Liver (tissue), 9 donors: ENCODE measurements around the gene RASGRP2. TPM values are rescaled to one million over a fixed set of nuclear protein-coding genes. Genes with fewer than 3 reads are reported as not detected.

Source experiments
- DNase-seq: peaks from one replicate; pipeline ENCODE4 v3.0.0-alpha.2; 2017; ENCODE audit warnings: low spot score
- H3K27ac ChIP-seq, 2 donors: one replicate each; pipeline ENCODE4 v1.7.0; 2013; ENCODE audit warnings: inconsistent platforms in 2 of 2, low read length in 2 of 2, control low read depth in 1 of 2, low read depth in 1 of 2, mild to moderate bottlenecking in 1 of 2
- H3K27me3 ChIP-seq, 4 donors: one replicate each; pipeline versions ENCODE4 v1.6.1 to v1.7.0; 2013; ENCODE audit warnings: low read length in 3 of 4, inconsistent platforms in 1 of 4, mild to moderate bottlenecking in 1 of 4, moderate library complexity in 1 of 4; ENCODE audit not compliant: control insufficient read depth in 4 of 4, insufficient read depth in 4 of 4
- H3K36me3 ChIP-seq, 4 donors: one replicate each; pipeline versions ENCODE4 v1.6.1 to v1.7.0; 2013; ENCODE audit warnings: low read length in 3 of 4, mild to moderate bottlenecking in 3 of 4, low read depth in 1 of 4, moderate library complexity in 1 of 4; ENCODE audit not compliant: control insufficient read depth in 4 of 4, insufficient read depth in 3 of 4
- H3K4me1 ChIP-seq, 4 donors: one replicate each; pipeline versions ENCODE4 v1.6.1 to v1.7.0; 2013; ENCODE audit warnings: low read length in 3 of 4, mild to moderate bottlenecking in 3 of 4, moderate library complexity in 1 of 4; ENCODE audit not compliant: control insufficient read depth in 4 of 4, insufficient read depth in 4 of 4
- H3K4me3 ChIP-seq, 3 donors: one replicate each; pipeline versions ENCODE4 v1.6.1 to v1.7.0; 2013; ENCODE audit warnings: low read length in 3 of 3, control low read depth in 1 of 3, low read depth in 1 of 3, mild to moderate bottlenecking in 1 of 3
- H3K9ac ChIP-seq, 2 donors: one replicate each; pipeline ENCODE4 v1.7.0; 2013; ENCODE audit warnings: low read length in 2 of 2, mild to moderate bottlenecking in 2 of 2, moderate library complexity in 2 of 2, control low read depth in 1 of 2, low read depth in 1 of 2
- H3K9me3 ChIP-seq, 4 donors: one replicate each; pipeline versions ENCODE4 v1.6.1 to v1.7.0; 2013; ENCODE audit warnings: low read length in 3 of 4; ENCODE audit not compliant: control insufficient read depth in 4 of 4
- ATF3 ChIP-seq: IDR thresholded peaks from 2 replicates; pipeline ENCODE4 v1.6.1; 2016; ENCODE audit warnings: antibody characterized with exemption
- CTCF ChIP-seq: fragments of 150-350 bp; IDR thresholded peaks from 2 replicates; pipeline ENCODE4 v1.5.1; 2017; ENCODE audit warnings: improper control_type of control experiment, low read depth, low read length; ENCODE audit not compliant: missing input control
- EGR1 ChIP-seq, 2 donors: IDR thresholded peaks; 2 replicates each; pipeline ENCODE4 v1.6.1; 2016 to 2018; ENCODE audit warnings: antibody characterized with exemption in 2 of 2, low read depth in 2 of 2
- FOXA1 ChIP-seq: IDR thresholded peaks from 2 replicates; pipeline ENCODE4 v1.6.1; 2016; ENCODE audit warnings: antibody characterized with exemption
- FOXA2 ChIP-seq: IDR thresholded peaks from 2 replicates; pipeline ENCODE4 v1.6.1; 2016; ENCODE audit warnings: antibody characterized with exemption
- GABPA ChIP-seq, 2 donors: IDR thresholded peaks in 1 of 2; conservative IDR thresholded peaks in 1 of 2; 2 replicates each; pipeline ENCODE4 v1.6.1; 2016; ENCODE audit warnings: antibody characterized with exemption in 2 of 2, mild to moderate bottlenecking in 1 of 2, moderate library complexity in 1 of 2
- HNF4A ChIP-seq, 2 donors: conservative IDR thresholded peaks; 2 replicates each; pipeline ENCODE4 v1.6.1; 2016; ENCODE audit warnings: antibody characterized with exemption in 2 of 2, mild to moderate bottlenecking in 2 of 2
- HNF4G ChIP-seq: IDR thresholded peaks from 2 replicates; pipeline ENCODE4 v1.6.1; 2016; ENCODE audit warnings: antibody characterized with exemption
- JUND ChIP-seq, 2 donors: IDR thresholded peaks; 2 replicates each; pipeline ENCODE4 v1.6.1; 2016; ENCODE audit warnings: antibody characterized with exemption in 2 of 2
- MAX ChIP-seq: IDR thresholded peaks from 2 replicates; pipeline ENCODE4 v1.6.1; 2016; ENCODE audit warnings: antibody characterized with exemption
- NR2F2 ChIP-seq: IDR thresholded peaks from 2 replicates; pipeline ENCODE4 v1.6.1; 2016; ENCODE audit warnings: antibody characterized with exemption
- RAD21 ChIP-seq, 2 donors: IDR thresholded peaks; 2 replicates each; pipeline ENCODE4 v1.6.1; 2016; ENCODE audit warnings: antibody characterized with exemption in 2 of 2, mild to moderate bottlenecking in 2 of 2
- REST ChIP-seq: IDR thresholded peaks from 2 replicates; pipeline ENCODE4 v1.6.1; 2016; ENCODE audit warnings: antibody characterized with exemption, mild to moderate bottlenecking
- RXRA ChIP-seq, 2 donors: IDR thresholded peaks; 2 replicates each; pipeline ENCODE4 v1.6.1; 2017 to 2018; ENCODE audit warnings: antibody characterized with exemption in 2 of 2, mild to moderate bottlenecking in 1 of 2
- SP1 ChIP-seq: IDR thresholded peaks from 2 replicates; pipeline ENCODE4 v1.6.1; 2018; ENCODE audit warnings: antibody characterized with exemption, mild to moderate bottlenecking
- TAF1 ChIP-seq: conservative IDR thresholded peaks from 2 replicates; pipeline ENCODE4 v1.6.1; 2016; ENCODE audit warnings: antibody characterized with exemption, mild to moderate bottlenecking
- YY1 ChIP-seq: IDR thresholded peaks from 2 replicates; pipeline ENCODE4 v1.6.1; 2016; ENCODE audit warnings: antibody characterized with exemption, mild to moderate bottlenecking
- ZBTB33 ChIP-seq: IDR thresholded peaks from 2 replicates; pipeline ENCODE4 v1.6.1; 2016; ENCODE audit warnings: antibody characterized with exemption
- WGBS: extraction: QIAGEN DNeasy Blood & Tissue Kit; methylation state at CpG from one replicate; pipeline ENCODE4 v1.1.7; 2013; 5-methylcytosine and 5-hydroxymethylcytosine counted together
- polyA plus RNA-seq, 2 donors: library from polyadenylated mRNA; stranded (reverse) in 1 of 2; unstranded in 1 of 2; fragments of 200-250 nt in 1 of 2; fragments of >200 nt in 1 of 2; fragmentation: Nextera tagmentation in 1 of 2; extraction: Ambion mirVana in 1 of 2; gene quantifications; one replicate each; pipeline versions ENCODE4 v1.2.1 to v1.2.3, GENCODE V29; 2013 to 2015
- total RNA-seq, 2 donors: library from RNA; depleted of rRNA; stranded (reverse); fragments of >200 nt; gene quantifications; one replicate each; pipeline ENCODE4 v1.2.3, GENCODE V29; 2014
- donor health status: healthy.
- donor health status: healthy.
- donor health status: healthy.
- donor health status: healthy.
- donor health status: healthy.

RASGRP2 gene
- total and polyA plus RNA-seq, 4 donors: 2.7 to 14.9 (median 8.7) TPM

- Histone ChIP-seq H3K9me3 (no peaks in the 10 kb centered on the region), H3K9ac (no peak overlapping the region), H3K27me3 (no peaks in the 10 kb centered on the region), H3K4me1 (peaks cover 0 to 7% (median 0%) of the 10 kb centered on the region in 4 donors), H3K36me3 (peaks cover 35 to 74% (median 57%) of the 10 kb centered on the region in 4 donors), H3K27ac (no peak overlapping the region), H3K4me3 (no peak overlapping the region)
- 93% methylated on average over 30 of the region's 30 CpGs for WGBS
- TF ChIP-seq FOXA2 (no peak), FOXA1 (no peak)
- no peak for DNase-seq
Observed at GRCh38 chr11:64765291-64765850, 21.4 kb upstream of the RASGRP2 start.

- Histone ChIP-seq H3K9me3 (no peaks in the 10 kb centered on the region), H3K4me3 (no peak overlapping the region), H3K9ac (no peak overlapping the region), H3K4me1 (peaks cover 0 to 7% (median 0%) of the 10 kb centered on the region in 4 donors), H3K27ac (no peak overlapping the region), H3K36me3 (peaks cover 31 to 68% (median 51%) of the 10 kb centered on the region in 4 donors), H3K27me3 (no peaks in the 10 kb centered on the region)
- DNase-seq: no peak
- TF ChIP-seq SP1: no peak
- 90% methylated on average over 8 of the region's 8 CpGs for WGBS
Observed at GRCh38 chr11:64764753-64765152, 20.8 kb upstream of the RASGRP2 start.

- H3K4me3 ChIP-seq: no peak overlapping the region
- H3K27ac ChIP-seq: no peak overlapping the region
- H3K9me3 ChIP-seq: no peaks in the 10 kb centered on the region
- H3K9ac ChIP-seq: no peak overlapping the region
- no peak for DNase-seq
- TF ChIP-seq JUND (IDR thresholded peaks at IDR 0.05) (no peak), RXRA (IDR thresholded peaks at IDR 0.05) (no peak), ATF3 (no peak), TAF1 (no peak), REST (no peak), ZBTB33 (no peak), GABPA (IDR thresholded peaks at IDR 0.05 in 1 of 2, conservative IDR thresholded peaks at IDR 0.05 in 1 of 2) (no peak), CTCF (no peak), NR2F2 (no peak), FOXA2 (no peak), FOXA1 (no peak), HNF4G (no peak), MAX (no peak), EGR1 (IDR thresholded peaks at IDR 0.05; ENCODE audit: low read depth in 2 of 2) (no peak), SP1 (no peak), HNF4A (conservative IDR thresholded peaks at IDR 0.05) (no peak), YY1 (no peak), RAD21 (IDR thresholded peaks at IDR 0.05) (no peak)
- H3K36me3 ChIP-seq: peaks cover 29 to 62% (median 45%) of the 10 kb centered on the region in 4 donors
- WGBS: 80% methylated on average over 11 of the region's 11 CpGs
- H3K27me3 ChIP-seq: no peaks in the 10 kb centered on the region
- peaks cover 0 to 7% (median 0%) of the 10 kb centered on the region in 4 donors for H3K4me1 ChIP-seq
Observed at GRCh38 chr11:64764040-64764611, 20.2 kb upstream of the RASGRP2 start.
